Measurements from ENCODE around the gene ZAR1. TPM values are rescaled to one million over a fixed set of nuclear protein-coding genes. Genes with fewer than 3 reads are reported as not detected.

ZAR1 gene
- total RNA-seq, 2 experiments from 2014 or later, result not detected

DNA sequence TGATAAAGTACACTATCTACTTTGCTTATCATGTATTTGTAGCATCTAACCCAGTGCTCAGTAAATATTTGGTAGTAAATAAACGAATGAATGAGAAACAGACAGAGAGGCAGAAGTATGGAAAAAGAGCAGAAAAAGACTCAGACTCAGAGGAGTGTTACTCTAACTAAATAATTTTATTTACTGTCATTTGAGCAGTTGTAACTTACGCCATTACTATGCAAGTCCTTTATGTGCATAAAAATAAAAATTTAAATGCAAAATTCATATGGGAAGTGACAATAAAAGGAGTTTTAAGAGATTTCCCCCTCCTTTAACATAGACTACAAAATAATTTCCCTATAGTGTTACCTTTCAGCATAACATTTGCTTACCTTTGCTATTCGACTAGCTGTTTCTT lies 49.5 kb downstream of the ZAR1 start:
- DNase-seq, result no peak
- Mint-ChIP-seq H3K27ac (no peak overlapping the region), H3K9me3 (no peaks in the 10 kb centered on the region), H3K36me3 (peaks cover 36% of the 10 kb centered on the region), H3K4me1 (ENCODE audit: low read depth) (no peaks in the 10 kb centered on the region), H3K4me3 (no peak overlapping the region), H3K27me3 (no peaks in the 10 kb centered on the region)
- ChIA-PET CTCF (no interaction called here), POLR2A (no interaction called here)
- intact Hi-C loops (cut with micrococcal nuclease), result no loop called here

DNA sequence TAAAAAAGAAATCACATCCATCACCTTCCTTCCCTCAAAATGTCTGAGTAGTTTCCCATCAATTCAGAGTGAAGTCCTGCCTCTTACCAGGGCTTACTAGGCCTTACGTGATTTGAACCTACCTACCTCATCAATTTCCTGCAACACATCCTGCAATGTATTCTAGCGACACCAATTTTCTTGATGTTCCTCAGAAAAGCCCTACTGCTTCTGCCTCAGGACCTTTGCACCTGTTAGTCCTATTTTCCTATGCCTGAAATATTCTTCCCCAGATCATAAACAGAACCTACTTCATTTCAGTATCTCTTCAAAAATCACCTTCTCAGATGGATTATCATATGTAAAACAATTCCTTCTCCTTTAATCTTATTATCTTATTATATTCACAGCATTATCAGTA lies 52.8 kb downstream of the ZAR1 start:
- Mint-ChIP-seq H3K27me3 (no peaks in the 10 kb centered on the region), H3K27ac (no peak overlapping the region), H3K9me3 (no peaks in the 10 kb centered on the region), H3K4me1 (ENCODE audit: low read depth) (no peaks in the 10 kb centered on the region), H3K36me3 (peaks cover 38% of the 10 kb centered on the region), H3K4me3 (no peak overlapping the region)
- intact Hi-C loops (cut with micrococcal nuclease), result no loop called here
- POLR2A ChIA-PET, result no interaction called here
- no peak for DNase-seq
- CTCF ChIA-PET, result interaction anchor here (0.8 to 1.2 kb wide), 2 partner anchors 28 to 419 kb away, joined by 3 read pairs; no protein-coding TSS in a partner anchor

DNA sequence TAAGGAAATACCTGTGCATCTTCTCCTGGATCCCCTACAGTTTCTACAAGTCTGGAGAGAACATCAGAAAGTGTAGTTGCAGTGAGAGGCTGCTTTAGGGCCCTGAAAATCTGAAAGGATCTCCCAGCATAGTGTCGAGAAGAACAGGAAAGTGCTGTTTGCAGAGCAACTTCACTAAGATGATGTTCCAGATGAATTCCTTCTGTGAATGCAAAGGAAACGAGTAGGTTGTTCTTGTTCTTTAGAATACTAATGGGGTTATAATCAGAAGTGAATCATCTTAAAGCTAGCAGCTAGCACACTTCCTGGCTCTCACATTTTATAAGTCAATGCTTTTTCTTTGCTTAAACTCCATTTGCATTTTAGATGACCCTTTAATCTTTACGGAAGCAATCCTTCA lies 53.7 kb downstream of the ZAR1 start:
- POLR2A ChIA-PET, result no interaction called here
- Mint-ChIP-seq H3K36me3 (peaks cover 40% of the 10 kb centered on the region), H3K9me3 (no peaks in the 10 kb centered on the region), H3K4me1 (ENCODE audit: low read depth) (peaks cover 2% of the 10 kb centered on the region), H3K4me3 (no peak overlapping the region), H3K27me3 (no peaks in the 10 kb centered on the region), H3K27ac (no peak overlapping the region)
- DNase-seq, result no peak
- CTCF ChIA-PET, result interaction anchor here (0.8 to 1.2 kb wide), 2 partner anchors 29 to 418 kb away, joined by 3 read pairs; no protein-coding TSS in a partner anchor
- intact Hi-C loops (cut with micrococcal nuclease), result no loop called here

Other genes starting within 250 kb of the ZAR1 start
- 1 to 10 TPM; 1.8 to 3.0 TPM for gene TEC, start 220.4 kb upstream of the ZAR1 start, total RNA-seq
- gene SLAIN2, start 148.7 kb upstream of the ZAR1 start, total RNA-seq, result 10 to 100 TPM; 54.9 to 63.8 TPM
- not detected for gene SLC10A4, start 6.9 kb upstream of the ZAR1 start, total RNA-seq

All from activated CD4-positive, alpha-beta memory T cell treated with anti-CD3 and anti-CD28 coated beads for 36 hours (primary cell).